Smooth muscle cell (in vitro differentiated cells): Measurements from ENCODE around the gene OTOF. TPM values are rescaled to one million over a fixed set of nuclear protein-coding genes. Genes with fewer than 3 reads are reported as not detected.

ENCODE experiments used
- DNase-seq: peaks from one replicate; lab custom pipeline; 2025; ENCODE audit not compliant: unreplicated experiment; lab: John Stamatoyannopoulos, UW
- H2AFZ ChIP-seq: fragments of 200-600 bp; sonication (generic); 2 replicates; pipeline ENCODE4 v1.6.0; 2016; ENCODE audit warnings: antibody characterized with exemption, low read depth, mild to moderate bottlenecking
- H3F3A ChIP-seq: fragments of 200-600 bp; sonication (generic); 2 replicates; pipeline ENCODE4 v1.6.0; 2017; ENCODE audit warnings: antibody characterized with exemption, low read depth
- H3K27ac ChIP-seq: fragments of 200-600 bp; sonication (generic); 2 replicates; pipeline ENCODE4 v1.5.1; 2016; ENCODE audit warnings: low read depth, mild to moderate bottlenecking
- H3K27me3 ChIP-seq: fragments of 200-600 bp; sonication (generic); 2 replicates; pipeline ENCODE4 v1.6.1; 2016; ENCODE audit warnings: low read depth, mild to moderate bottlenecking
- H3K36me3 ChIP-seq: fragments of 200-600 bp; sonication (generic); 2 replicates; pipeline ENCODE4 v1.5.1; 2016; ENCODE audit warnings: low read depth
- H3K4me1 ChIP-seq: fragments of 200-600 bp; sonication (generic); 2 replicates; pipeline ENCODE4 v1.5.1; 2016; ENCODE audit warnings: low read depth
- H3K4me2 ChIP-seq: fragments of 200-600 bp; sonication (generic); 2 replicates; pipeline ENCODE4 v1.6.0; 2016; ENCODE audit warnings: mild to moderate bottlenecking
- H3K4me3 ChIP-seq: fragments of 200-600 bp; sonication (generic); 2 replicates; pipeline ENCODE4 v1.5.1; 2016; ENCODE audit warnings: mild to moderate bottlenecking
- H3K79me2 ChIP-seq: fragments of 200-600 bp; sonication (generic); 2 replicates; pipeline ENCODE4 v1.6.0; 2016; ENCODE audit warnings: low read depth, mild to moderate bottlenecking
- H3K9ac ChIP-seq: fragments of 200-600 bp; sonication (generic); 2 replicates; pipeline ENCODE4 v1.6.0; 2016; ENCODE audit warnings: low read depth
- H3K9me3 ChIP-seq: fragments of 200-600 bp; sonication (generic); replicated peaks from 2 replicates; pipeline ENCODE4 v1.5.1; 2016; ENCODE audit warnings: low read depth
- H4K20me1 ChIP-seq: fragments of 200-600 bp; sonication (generic); 2 replicates; pipeline ENCODE4 v1.6.0; 2016; ENCODE audit warnings: low read depth
- CTCF ChIP-seq: fragments of 200-600 bp; sonication (generic); IDR thresholded peaks from 2 replicates; pipeline ENCODE4 v1.5.1; 2017; ENCODE audit warnings: borderline replicate concordance, mild to moderate bottlenecking, antibody characterized with exemption; ENCODE audit not compliant: insufficient read depth, poor library complexity, severe bottlenecking
- WGBS: methylation state at CpG from one replicate; pipeline ENCODE4 v1.1.7; 2016; ENCODE audit warnings: low lambda C conversion rate; 5-methylcytosine and 5-hydroxymethylcytosine counted together
- polyA plus RNA-seq: library from polyadenylated mRNA; unstranded; fragments of >200 nt; fragmentation: Nextera tagmentation; extraction: Ambion mirVana; gene quantifications from 2 replicates; pipeline ENCODE4 v1.2.1, GENCODE V29; 2016
- total RNA-seq: library from RNA; depleted of rRNA; stranded (reverse); fragments of >200 nt; gene quantifications from 2 replicates; pipeline ENCODE4 v1.2.3, GENCODE V29; 2014

Gene OTOF
- total and polyA plus RNA-seq, 2 experiments from 2014 or later = 0.05 TPM; not detected in 1

GRCh38 chr2:26520148-26520449 lies 42.2 kb upstream of the OTOF start:
- Histone ChIP-seq H3K9me3 (no peaks in the 10 kb centered on the region), H3K4me3 (no peak overlapping the region), H3K4me1 (peaks cover 7% of the 10 kb centered on the region), H4K20me1 (no peaks in the 10 kb centered on the region), H3K4me2 (no peak overlapping the region), H3K36me3 (no peaks in the 10 kb centered on the region), H3K27me3 (no peaks in the 10 kb centered on the region), H2AFZ (no peak overlapping the region), H3K9ac (no peak overlapping the region), H3K27ac (no peak overlapping the region), H3K79me2 (no peaks in the 10 kb centered on the region), H3F3A (no peaks in the 10 kb centered on the region)
- 79% methylated on average over 1 of the region's 1 CpG for WGBS
- no peak for TF ChIP-seq CTCF
- DNase-seq = no peak

GRCh38 chr2:26519396-26520147 lies 41.6 kb upstream of the OTOF start:
- Histone ChIP-seq H3K36me3 (no peaks in the 10 kb centered on the region), H3K4me1 (peaks cover 7% of the 10 kb centered on the region), H3K27me3 (no peaks in the 10 kb centered on the region), H3K4me2 (no peak overlapping the region), H3K9me3 (no peaks in the 10 kb centered on the region), H3K27ac (no peak overlapping the region), H3F3A (no peaks in the 10 kb centered on the region), H4K20me1 (no peaks in the 10 kb centered on the region), H3K4me3 (no peak overlapping the region), H3K79me2 (no peaks in the 10 kb centered on the region), H3K9ac (no peak overlapping the region), H2AFZ (no peak overlapping the region)
- WGBS = 51% methylated on average over 8 of the region's 8 CpGs
- TF ChIP-seq CTCF = no peak
- DNase-seq = no peak

GRCh38 chr2:26516781-26517180 lies 38.9 kb upstream of the OTOF start:
- no peak overlapping the region for H3K4me3 ChIP-seq
- H3K4me2 ChIP-seq = no peak overlapping the region
- no peaks in the 10 kb centered on the region for H3F3A ChIP-seq
- no peak for TF ChIP-seq CTCF
- H3K27ac ChIP-seq = no peak overlapping the region
- WGBS = 85% methylated on average over 11 of the region's 11 CpGs
- H4K20me1 ChIP-seq = no peaks in the 10 kb centered on the region
- no peak for DNase-seq
- H3K27me3 ChIP-seq = no peaks in the 10 kb centered on the region
- no peaks in the 10 kb centered on the region for H3K36me3 ChIP-seq
- H3K9me3 ChIP-seq = no peaks in the 10 kb centered on the region
- H3K4me1 ChIP-seq = peaks cover 5% of the 10 kb centered on the region
- no peaks in the 10 kb centered on the region for H3K79me2 ChIP-seq
- no peak overlapping the region for H2AFZ ChIP-seq
- no peak overlapping the region for H3K9ac ChIP-seq

GRCh38 chr2:26516246-26516645 lies 38.3 kb upstream of the OTOF start:
- DNase-seq = no peak
- H3K9me3 ChIP-seq = no peaks in the 10 kb centered on the region
- H3K4me2 ChIP-seq = no peak overlapping the region
- no peaks in the 10 kb centered on the region for H3F3A ChIP-seq
- H3K4me1 ChIP-seq = no peaks in the 10 kb centered on the region
- TF ChIP-seq CTCF = no peak
- H4K20me1 ChIP-seq = no peaks in the 10 kb centered on the region
- H3K27ac ChIP-seq = no peak overlapping the region
- no peak overlapping the region for H3K4me3 ChIP-seq
- no peaks in the 10 kb centered on the region for H3K79me2 ChIP-seq
- 93% methylated on average over 10 of the region's 10 CpGs for WGBS
- no peaks in the 10 kb centered on the region for H3K36me3 ChIP-seq
- H3K27me3 ChIP-seq = no peaks in the 10 kb centered on the region
- no peak overlapping the region for H3K9ac ChIP-seq
- no peak overlapping the region for H2AFZ ChIP-seq
